Keratinocyte (primary cell): Measurements from ENCODE around the gene OR2F2.

Experiments used
- EZH2 ChIP-seq: IDR thresholded peaks from one replicate; pipeline ENCODE4 v1.6.1; 2012; ENCODE audit warnings: inconsistent platforms, mild to moderate bottlenecking, low read length, moderate library complexity
- TF ChIP-seq, protein P1 (sequence below), 3 experiments: IDR thresholded peaks in 1 of 3; conservative IDR thresholded peaks in 1 of 3; optimal IDR thresholded peaks in 1 of 3; 2 replicates in 2 of 3; 3 replicates in 1 of 3; pipeline versions ENCODE3 to v1.5.1; 2011; ENCODE audit warnings: low read length in 3 of 3, mild to moderate bottlenecking in 3 of 3, moderate library complexity in 2 of 3, control low read depth in 1 of 3, inconsistent platforms in 1 of 3; ENCODE audit not compliant: insufficient read depth in 2 of 3; ENCODE audit errors: extremely low read depth in 1 of 3

DNA sequence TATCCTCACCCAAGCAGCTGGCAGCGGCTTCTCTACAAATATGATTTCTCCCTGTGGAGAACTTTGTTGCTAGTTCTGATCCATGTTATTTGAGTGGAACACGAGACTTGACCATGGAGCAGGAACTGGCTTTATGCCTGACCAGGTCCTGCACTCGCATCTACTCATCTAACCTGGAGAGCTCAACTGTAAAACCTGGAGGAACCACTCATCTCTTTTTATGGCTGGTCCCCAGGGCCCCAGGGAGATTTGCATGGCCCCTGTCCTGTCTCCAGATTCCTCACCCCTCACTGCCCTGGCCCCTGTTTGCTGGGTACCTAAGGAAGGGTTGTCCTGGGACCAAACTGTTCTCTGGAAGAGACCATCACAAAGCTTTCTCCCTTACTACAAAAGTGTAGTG lies 49.1 kb upstream of the OR2F2 start:
- TF ChIP-seq, protein P1, sequence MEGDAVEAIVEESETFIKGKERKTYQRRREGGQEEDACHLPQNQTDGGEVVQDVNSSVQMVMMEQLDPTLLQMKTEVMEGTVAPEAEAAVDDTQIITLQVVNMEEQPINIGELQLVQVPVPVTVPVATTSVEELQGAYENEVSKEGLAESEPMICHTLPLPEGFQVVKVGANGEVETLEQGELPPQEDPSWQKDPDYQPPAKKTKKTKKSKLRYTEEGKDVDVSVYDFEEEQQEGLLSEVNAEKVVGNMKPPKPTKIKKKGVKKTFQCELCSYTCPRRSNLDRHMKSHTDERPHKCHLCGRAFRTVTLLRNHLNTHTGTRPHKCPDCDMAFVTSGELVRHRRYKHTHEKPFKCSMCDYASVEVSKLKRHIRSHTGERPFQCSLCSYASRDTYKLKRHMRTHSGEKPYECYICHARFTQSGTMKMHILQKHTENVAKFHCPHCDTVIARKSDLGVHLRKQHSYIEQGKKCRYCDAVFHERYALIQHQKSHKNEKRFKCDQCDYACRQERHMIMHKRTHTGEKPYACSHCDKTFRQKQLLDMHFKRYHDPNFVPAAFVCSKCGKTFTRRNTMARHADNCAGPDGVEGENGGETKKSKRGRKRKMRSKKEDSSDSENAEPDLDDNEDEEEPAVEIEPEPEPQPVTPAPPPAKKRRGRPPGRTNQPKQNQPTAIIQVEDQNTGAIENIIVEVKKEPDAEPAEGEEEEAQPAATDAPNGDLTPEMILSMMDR (optimal IDR thresholded peaks at IDR 0.05 in 1 of 3, IDR thresholded peaks at IDR 0.05 in 1 of 3, conservative IDR thresholded peaks at IDR 0.05 in 1 of 3; ENCODE audit: extremely low read depth in 1 of 3, insufficient read depth in 2 of 3, low read length in 3 of 3), result no peak
- no peak for TF ChIP-seq EZH2
